Stimulated activated naive CD8-positive, alpha-beta T cell treated with anti-CD3 and anti-CD28 coated beads, Interleukin-15, Interleukin-2, amounts not matched to agents 100 ng/mL and 50 ng/mL, for 24 hours (primary cell): ENCODE data around the gene ZBTB25.
A peak's percentile ranks its signal among the peaks of the same experiment; 100 is the strongest.

Experiments
- H3K27ac Mint-ChIP-seq: one replicate; pipeline ENCODE4 v1.8.0; 2021; ENCODE audit warnings: mild to moderate bottlenecking, mixed read lengths
- H3K27me3 Mint-ChIP-seq: one replicate; pipeline ENCODE4 v1.8.0; 2021; ENCODE audit warnings: mixed read lengths
- H3K36me3 Mint-ChIP-seq: one replicate; pipeline ENCODE4 v1.8.0; 2021; ENCODE audit warnings: low read depth, mixed read lengths
- H3K4me1 Mint-ChIP-seq: one replicate; pipeline ENCODE4 v1.8.0; 2021; ENCODE audit warnings: low read depth, mixed read lengths
- H3K4me3 Mint-ChIP-seq: one replicate; pipeline ENCODE4 v1.8.0; 2021; ENCODE audit warnings: mild to moderate bottlenecking, mixed read lengths
- H3K9me3 Mint-ChIP-seq: one replicate; pipeline ENCODE4 v1.8.0; 2021; ENCODE audit warnings: mixed read lengths

Gene ZBTB25

GRCh38 chr14:64504310-64504896, 765 bp upstream of the ZBTB25 start, which contains the start of gene ZBTB1:
ZBTB1 (plus strand) TSS chr14:64504770; CDS start chr14:64521505, 16,735 bp downstream.
- peaks cover 33% of the 10 kb centered on the region for H3K36me3 Mint-ChIP-seq
- H3K9me3 Mint-ChIP-seq = no peaks in the 10 kb centered on the region
- H3K4me3 Mint-ChIP-seq = peak within 1 kb of the TSS; percentile 98
- H3K27me3 Mint-ChIP-seq = no peaks in the 10 kb centered on the region
- H3K4me1 Mint-ChIP-seq = peaks cover 76% of the 10 kb centered on the region
- H3K27ac Mint-ChIP-seq = peak within 1 kb of the TSS; percentile 100

GRCh38 chr14:64502887-64503433, 678 bp downstream of the ZBTB25 start:
- peaks cover 72% of the 10 kb centered on the region for H3K4me1 Mint-ChIP-seq
- peaks cover 39% of the 10 kb centered on the region for H3K36me3 Mint-ChIP-seq
- no peaks in the 10 kb centered on the region for H3K9me3 Mint-ChIP-seq
- no peaks in the 10 kb centered on the region for H3K27me3 Mint-ChIP-seq
- peak overlapping the region; percentile 99 for H3K27ac Mint-ChIP-seq
- peak overlapping the region; percentile 99 for H3K4me3 Mint-ChIP-seq

GRCh38 chr14:64502456-64502855, 1.2 kb downstream of the ZBTB25 start:
- peaks cover 39% of the 10 kb centered on the region for H3K36me3 Mint-ChIP-seq
- H3K9me3 Mint-ChIP-seq = no peaks in the 10 kb centered on the region
- no peaks in the 10 kb centered on the region for H3K27me3 Mint-ChIP-seq
- peak overlapping the region; percentile 99 for H3K27ac Mint-ChIP-seq
- H3K4me1 Mint-ChIP-seq = peaks cover 72% of the 10 kb centered on the region
- peak overlapping the region; percentile 99 for H3K4me3 Mint-ChIP-seq

- H3K36me3 Mint-ChIP-seq = peaks cover 41% of the 10 kb centered on the region
- H3K27ac Mint-ChIP-seq = peak overlapping the region; percentile 99
Measured at GRCh38 chr14:64501411-64502171, 2.0 kb downstream of the ZBTB25 start.

DNA sequence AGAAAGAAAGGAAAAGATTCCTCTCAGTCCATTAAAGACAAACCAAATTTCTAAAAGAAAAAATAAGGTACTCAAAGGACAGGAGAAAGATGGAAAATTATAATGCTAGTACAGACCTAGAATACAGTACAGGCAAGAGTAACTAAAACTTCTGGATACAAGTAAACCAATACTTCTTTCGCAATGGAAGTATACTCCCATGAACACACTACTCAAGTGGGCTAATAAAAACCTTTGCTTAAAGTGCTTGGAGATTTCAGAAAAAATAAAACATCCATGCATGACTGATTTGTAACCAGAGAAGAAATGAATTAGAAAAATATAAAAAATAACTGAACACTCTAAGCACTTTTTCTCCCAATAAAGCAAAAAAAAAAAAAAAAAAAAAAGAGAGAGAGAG, 3.5 kb downstream of the ZBTB25 start:
- Mint-ChIP-seq H3K9me3 (no peaks in the 10 kb centered on the region), H3K27me3 (no peaks in the 10 kb centered on the region), H3K4me3 (peak overlapping the region; percentile 51), H3K27ac (peak overlapping the region; percentile 99), H3K36me3 (peaks cover 40% of the 10 kb centered on the region), H3K4me1 (peaks cover 65% of the 10 kb centered on the region)

More at GRCh38 chr14:64501411-64502171, 2.0 kb downstream of the ZBTB25 start:
- no peaks in the 10 kb centered on the region for H3K27me3 Mint-ChIP-seq
- H3K9me3 Mint-ChIP-seq = no peaks in the 10 kb centered on the region
- H3K4me1 Mint-ChIP-seq = peaks cover 72% of the 10 kb centered on the region
- peak overlapping the region; percentile 99 for H3K4me3 Mint-ChIP-seq

DNA sequence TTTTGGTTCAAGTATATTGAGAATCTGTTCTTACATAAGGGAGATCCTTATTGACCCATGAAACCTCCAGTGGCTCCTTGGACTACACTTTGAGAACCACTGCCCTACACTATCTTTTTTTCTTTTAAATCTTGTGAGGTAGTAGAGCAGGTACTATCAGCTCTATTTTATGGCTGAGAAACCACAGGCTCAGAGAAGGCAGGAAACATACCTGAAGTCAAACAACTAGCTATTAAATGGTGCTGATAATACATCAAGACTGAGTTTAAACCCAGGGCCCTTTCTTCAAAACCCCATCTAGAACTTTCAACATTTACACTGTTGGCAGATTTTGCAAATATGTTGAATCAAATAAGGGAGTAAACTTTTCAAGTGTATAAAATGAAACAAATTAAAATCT, 6.9 kb downstream of the ZBTB25 start:
- Mint-ChIP-seq H3K4me1 (peaks cover 80% of the 10 kb centered on the region), H3K27me3 (no peaks in the 10 kb centered on the region), H3K36me3 (peaks cover 56% of the 10 kb centered on the region), H3K27ac (peak overlapping the region; percentile 55), H3K9me3 (no peaks in the 10 kb centered on the region), H3K4me3 (no peak overlapping the region)

DNA sequence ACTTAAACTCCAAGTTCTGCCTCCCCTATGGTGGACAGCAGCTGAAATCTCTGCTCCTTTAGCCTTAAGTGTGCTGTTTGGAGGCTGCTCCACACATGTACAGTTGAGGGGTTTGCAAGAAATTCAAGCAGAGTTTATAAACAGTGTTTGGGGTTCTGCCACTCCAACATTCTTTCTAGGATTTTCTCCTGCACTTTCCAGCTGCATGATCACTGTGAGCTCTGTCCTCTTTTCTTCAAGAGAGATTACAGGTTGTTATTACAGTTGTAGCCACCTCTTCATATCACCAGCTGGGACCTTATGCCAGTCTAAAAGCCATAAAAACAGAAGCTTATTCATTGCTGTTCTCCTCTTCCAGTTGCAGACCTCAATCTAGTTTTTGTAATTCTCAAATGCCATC, 8.4 kb downstream of the ZBTB25 start:
- peaks cover 70% of the 10 kb centered on the region for H3K4me1 Mint-ChIP-seq
- peaks cover 69% of the 10 kb centered on the region for H3K36me3 Mint-ChIP-seq
- no peak overlapping the region for H3K4me3 Mint-ChIP-seq
- H3K9me3 Mint-ChIP-seq = no peaks in the 10 kb centered on the region
- no peaks in the 10 kb centered on the region for H3K27me3 Mint-ChIP-seq
- no peak overlapping the region for H3K27ac Mint-ChIP-seq

GRCh38 chr14:64493455-64493854, 10.2 kb downstream of the ZBTB25 start:
- peaks cover 66% of the 10 kb centered on the region for H3K36me3 Mint-ChIP-seq
- H3K9me3 Mint-ChIP-seq = no peaks in the 10 kb centered on the region
- H3K27ac Mint-ChIP-seq = no peak overlapping the region
- H3K4me3 Mint-ChIP-seq = no peak overlapping the region
- H3K4me1 Mint-ChIP-seq = peaks cover 55% of the 10 kb centered on the region
- no peaks in the 10 kb centered on the region for H3K27me3 Mint-ChIP-seq

DNA sequence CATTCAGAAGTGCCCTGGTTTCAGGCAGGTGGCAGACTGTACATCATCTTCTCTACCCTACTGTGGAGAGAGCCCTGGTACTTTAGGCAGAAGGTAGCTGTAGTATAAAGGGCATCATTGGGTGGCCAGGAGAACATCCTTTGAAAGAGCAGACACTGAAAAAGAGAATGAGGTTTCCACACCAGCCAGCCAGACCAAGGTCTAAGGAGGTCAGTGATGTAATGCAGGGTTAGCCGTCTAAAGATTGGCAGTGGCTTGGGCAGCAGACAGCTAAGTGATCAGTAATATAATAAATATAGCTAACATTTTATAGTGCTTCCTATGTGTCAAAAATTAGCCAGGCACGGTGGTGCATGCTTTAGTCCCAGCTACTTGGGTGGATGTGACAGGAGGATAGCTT, 12.0 kb downstream of the ZBTB25 start:
- H3K4me3 Mint-ChIP-seq = no peak overlapping the region

DNA sequence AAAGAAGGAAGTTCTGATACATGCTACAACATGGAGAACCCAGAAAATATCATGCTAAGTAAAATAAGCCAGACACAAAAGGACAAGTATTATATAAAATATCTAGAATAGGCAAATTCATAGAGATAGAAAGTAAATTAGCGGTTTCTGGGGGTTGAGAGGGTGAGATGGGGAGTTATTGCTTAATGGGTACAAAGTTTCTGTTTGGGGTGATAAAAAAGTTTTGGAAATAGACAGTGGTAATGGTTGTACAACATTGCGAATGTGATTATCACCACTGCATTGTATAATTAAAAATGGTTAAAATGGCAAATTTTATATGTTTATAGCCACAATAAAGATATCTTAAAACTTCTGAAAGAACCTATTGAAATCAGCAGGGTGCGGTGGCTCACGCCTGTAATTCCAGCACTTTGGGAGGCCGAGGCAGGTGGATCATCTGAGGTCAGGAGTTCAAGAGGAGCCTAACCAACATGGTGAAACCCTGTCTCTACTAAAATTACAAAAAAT, 15.0 kb downstream of the ZBTB25 start:
- Mint-ChIP-seq H3K9me3 (no peaks in the 10 kb centered on the region), H3K4me3 (no peak overlapping the region), H3K27ac (no peak overlapping the region), H3K27me3 (no peaks in the 10 kb centered on the region), H3K4me1 (peaks cover 29% of the 10 kb centered on the region), H3K36me3 (peaks cover 78% of the 10 kb centered on the region)

More for the DNA sequence above, 12.0 kb downstream of the ZBTB25 start:
- Mint-ChIP-seq H3K36me3 (peaks cover 77% of the 10 kb centered on the region), H3K27me3 (no peaks in the 10 kb centered on the region), H3K9me3 (no peaks in the 10 kb centered on the region), H3K27ac (no peak overlapping the region), H3K4me1 (peaks cover 43% of the 10 kb centered on the region)

- Mint-ChIP-seq H3K9me3 (no peaks in the 10 kb centered on the region), H3K27ac (no peak overlapping the region), H3K4me3 (no peak overlapping the region), H3K36me3 (peaks cover 15% of the 10 kb centered on the region), H3K27me3 (no peaks in the 10 kb centered on the region), H3K4me1 (peaks cover 21% of the 10 kb centered on the region)
Measured at GRCh38 chr14:64478634-64479250, 24.9 kb downstream of the ZBTB25 start.

DNA sequence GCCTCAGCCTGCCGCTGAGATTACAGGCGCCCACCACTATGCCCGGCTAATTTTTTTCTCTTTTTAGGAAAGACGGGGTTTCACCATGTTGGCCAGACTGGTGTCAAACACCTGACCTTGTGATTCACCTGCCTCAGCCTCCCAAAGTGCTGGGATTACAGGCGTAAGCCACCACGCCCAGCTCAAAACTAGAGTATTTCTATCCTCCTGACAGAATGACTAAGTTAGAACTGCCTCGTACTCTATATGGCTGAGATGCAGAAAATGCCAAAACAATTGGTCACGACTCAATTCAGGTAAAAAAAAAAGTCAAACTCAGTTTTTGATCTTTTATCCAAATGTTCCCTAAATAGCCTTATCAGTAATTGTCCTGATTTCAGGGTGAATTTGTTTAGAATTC, 27.2 kb downstream of the ZBTB25 start:
- Mint-ChIP-seq H3K4me1 (peaks cover 18% of the 10 kb centered on the region), H3K36me3 (peaks cover 5% of the 10 kb centered on the region), H3K27me3 (no peaks in the 10 kb centered on the region), H3K27ac (no peak overlapping the region), H3K9me3 (no peaks in the 10 kb centered on the region), H3K4me3 (no peak overlapping the region)

- Mint-ChIP-seq H3K9me3 (no peaks in the 10 kb centered on the region), H3K27me3 (no peaks in the 10 kb centered on the region), H3K4me3 (no peak overlapping the region), H3K4me1 (peaks cover 18% of the 10 kb centered on the region), H3K36me3 (peaks cover 4% of the 10 kb centered on the region), H3K27ac (peak overlapping the region; percentile 4)
Measured at GRCh38 chr14:64475585-64476273, 27.9 kb downstream of the ZBTB25 start.

DNA sequence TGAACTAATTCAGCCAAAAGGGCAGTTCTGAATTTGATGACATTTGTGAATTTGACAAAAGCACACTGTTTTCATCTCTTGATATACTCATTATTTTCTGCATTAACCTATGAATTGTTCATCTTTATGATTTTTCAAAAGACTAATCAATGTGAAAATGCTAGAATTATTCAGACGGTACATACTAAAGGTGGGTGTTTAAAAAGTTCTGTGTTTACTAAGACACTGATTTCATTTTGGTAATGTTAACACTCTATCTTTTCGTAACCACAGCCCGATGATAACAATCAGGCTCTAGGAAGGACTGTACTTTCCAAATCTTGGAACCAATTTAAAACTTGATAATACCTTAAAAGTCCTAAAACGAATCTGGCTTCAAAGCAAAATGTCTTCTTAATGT, 28.9 kb downstream of the ZBTB25 start:
- H3K4me1 Mint-ChIP-seq = peaks cover 18% of the 10 kb centered on the region
- H3K4me3 Mint-ChIP-seq = no peak overlapping the region
- H3K27me3 Mint-ChIP-seq = no peaks in the 10 kb centered on the region
- no peak overlapping the region for H3K27ac Mint-ChIP-seq
- no peaks in the 10 kb centered on the region for H3K9me3 Mint-ChIP-seq
- H3K36me3 Mint-ChIP-seq = peaks cover 3% of the 10 kb centered on the region
